HepG2 (cell line): Measurements from ENCODE around the gene PATL2. TPM values are rescaled to one million over a fixed set of nuclear protein-coding genes. Genes with fewer than 3 reads are reported as not detected.

ENCODE experiments used
- BHLHE40 ChIP-seq: IDR thresholded peaks from 2 replicates; pipeline ENCODE4 v1.6.1; 2011; ENCODE audit warnings: low read length, improper control_type of control experiment
- CSRNP2 ChIP-seq: sonication (generic); formaldehyde crosslinking; conservative IDR thresholded peaks from 2 replicates; pipeline ENCODE4 v1.8.0; 2022; ENCODE audit warnings: low read depth, missing genetic modification reagents
- E2F1 ChIP-seq: sonication (generic); formaldehyde crosslinking; IDR thresholded peaks from 2 replicates; pipeline ENCODE4 v1.5.0; 2020; ENCODE audit warnings: missing genetic modification reagents
- FOXA3 ChIP-seq: IDR thresholded peaks from 2 replicates; pipeline ENCODE4 v1.6.1; 2016; ENCODE audit warnings: missing genetic modification reagents, missing compliant biosample characterization
- KDM5B ChIP-seq: sonication (generic); formaldehyde crosslinking; IDR thresholded peaks from 2 replicates; pipeline ENCODE4 v1.4.0; 2020; ENCODE audit warnings: missing genetic modification reagents, mild to moderate bottlenecking, borderline replicate concordance
- KLF16 ChIP-seq, 2 experiments: sonication (generic) in 1 of 2; formaldehyde crosslinking in 1 of 2; IDR thresholded peaks; 2 replicates each; pipeline versions ENCODE4 v1.6.1 to v1.8.0; 2016 to 2023; ENCODE audit warnings: missing genetic modification reagents in 2 of 2, missing compliant biosample characterization in 1 of 2
- MTA3 ChIP-seq: sonication (generic); formaldehyde crosslinking; IDR thresholded peaks from 2 replicates; pipeline ENCODE4 v1.4.0; 2020; ENCODE audit warnings: missing genetic modification reagents
- PHF21A ChIP-seq: sonication (generic); formaldehyde crosslinking; IDR thresholded peaks from 2 replicates; pipeline ENCODE4 v1.5.0; 2020; ENCODE audit warnings: mild to moderate bottlenecking, missing genetic modification reagents
- RBM39 ChIP-seq: fragments of 200-400 bp; formaldehyde crosslinking; IDR thresholded peaks from one replicate; pipeline ENCODE4 v1.6.1; 2018; ENCODE audit warnings: antibody characterized with exemption, mild to moderate bottlenecking, low read depth, low read length; ENCODE audit not compliant: poor library complexity, severe bottlenecking
- RFX1 ChIP-seq: fragments of 450-650 bp; IDR thresholded peaks from 2 replicates; pipeline ENCODE4 v1.6.1; 2017
- ZKSCAN8 ChIP-seq: IDR thresholded peaks from 2 replicates; pipeline ENCODE4 v1.6.1; 2016; ENCODE audit warnings: borderline replicate concordance, missing genetic modification reagents, missing compliant biosample characterization
- ZNF451 ChIP-seq: sonication (generic); formaldehyde crosslinking; IDR thresholded peaks from 2 replicates; pipeline ENCODE4 v1.5.0; 2020; ENCODE audit warnings: mild to moderate bottlenecking, missing genetic modification reagents
- ZNF510 ChIP-seq: sonication (generic); formaldehyde crosslinking; IDR thresholded peaks from 2 replicates; pipeline ENCODE4 v1.4.0; 2020; ENCODE audit warnings: low read depth, mild to moderate bottlenecking, missing genetic modification reagents
- ZNF597 ChIP-seq: sonication (generic); formaldehyde crosslinking; IDR thresholded peaks from 2 replicates; pipeline ENCODE4 v1.5.0; 2020; ENCODE audit warnings: missing genetic modification reagents
- ZNF607 ChIP-seq: sonication (generic); formaldehyde crosslinking; IDR thresholded peaks from 2 replicates; pipeline ENCODE4 v1.5.1; 2020; ENCODE audit warnings: missing genetic modification reagents, mild to moderate bottlenecking, borderline replicate concordance
- ZNF710 ChIP-seq: sonication (generic); formaldehyde crosslinking; IDR thresholded peaks from 2 replicates; pipeline ENCODE4 v1.5.0; 2020; ENCODE audit warnings: mild to moderate bottlenecking, missing genetic modification reagents, borderline replicate concordance
- polyA plus RNA-seq, 8 experiments: library from polyadenylated mRNA; depleted of rRNA in 3 of 8; stranded (reverse) in 7 of 8; unstranded in 1 of 8; fragments of >200 nt; fragmentation: Illumina TruSeq in 4 of 8; extraction: Trizol in 4 of 8; gene quantifications; 2 replicates each; pipeline versions ENCODE4 v1.2.1 to v1.2.3, GENCODE V29; 2011 to 2016; ENCODE audit warnings: low read depth in 4 of 8, missing spikeins in 1 of 8, mixed read lengths in 1 of 8; ENCODE audit not compliant: insufficient read depth in 1 of 8
- total RNA-seq, 5 experiments: library from RNA; depleted of rRNA; stranded (reverse); fragments of >200 nt; fragmentation: Illumina TruSeq; extraction: Trizol; gene quantifications; 2 replicates each; pipeline ENCODE4 v1.2.3, GENCODE V29; 2016; ENCODE audit warnings: low read depth in 1 of 5
- TF ChIP-seq, protein P1 (sequence below): sonication (generic); formaldehyde crosslinking; IDR thresholded peaks from 2 replicates; pipeline ENCODE4 v1.4.0; 2020; ENCODE audit warnings: missing genetic modification reagents
- TF ChIP-seq, protein P2 (sequence below): sonication (generic); formaldehyde crosslinking; IDR thresholded peaks from 2 replicates; pipeline ENCODE4 v1.9.0; 2021; ENCODE audit warnings: missing genetic modification reagents, borderline replicate concordance

The PATL2 gene
- total and polyA plus RNA-seq, 2 of the 13 experiments (the other 11 are each of a cell fraction or from before 2014, with no cell fraction given): 0.15 to 0.53 TPM

- TF ChIP-seq ZNF710 (CRISPR knock-in tag): no peak
- TF ChIP-seq, protein P1, sequence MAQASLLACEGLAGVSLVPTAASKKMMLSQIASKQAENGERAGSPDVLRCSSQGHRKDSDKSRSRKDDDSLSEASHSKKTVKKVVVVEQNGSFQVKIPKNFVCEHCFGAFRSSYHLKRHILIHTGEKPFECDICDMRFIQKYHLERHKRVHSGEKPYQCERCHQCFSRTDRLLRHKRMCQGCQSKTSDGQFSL (CRISPR knock-in tag): 0 out of 2 replicates have a peak, but pooled peaks have one; percentile 5
- no peak; a peak in 1 of 4 replicates for TF ChIP-seq KLF16 (CRISPR knock-in tag; IDR thresholded peaks at IDR 0.05)
- no peak; the same call in 1 of the 2 replicates for TF ChIP-seq CSRNP2 (CRISPR knock-in tag)
- TF ChIP-seq PHF21A (CRISPR knock-in tag): no peak
- TF ChIP-seq ZNF607 (CRISPR knock-in tag): no peak
- TF ChIP-seq, protein P2, sequence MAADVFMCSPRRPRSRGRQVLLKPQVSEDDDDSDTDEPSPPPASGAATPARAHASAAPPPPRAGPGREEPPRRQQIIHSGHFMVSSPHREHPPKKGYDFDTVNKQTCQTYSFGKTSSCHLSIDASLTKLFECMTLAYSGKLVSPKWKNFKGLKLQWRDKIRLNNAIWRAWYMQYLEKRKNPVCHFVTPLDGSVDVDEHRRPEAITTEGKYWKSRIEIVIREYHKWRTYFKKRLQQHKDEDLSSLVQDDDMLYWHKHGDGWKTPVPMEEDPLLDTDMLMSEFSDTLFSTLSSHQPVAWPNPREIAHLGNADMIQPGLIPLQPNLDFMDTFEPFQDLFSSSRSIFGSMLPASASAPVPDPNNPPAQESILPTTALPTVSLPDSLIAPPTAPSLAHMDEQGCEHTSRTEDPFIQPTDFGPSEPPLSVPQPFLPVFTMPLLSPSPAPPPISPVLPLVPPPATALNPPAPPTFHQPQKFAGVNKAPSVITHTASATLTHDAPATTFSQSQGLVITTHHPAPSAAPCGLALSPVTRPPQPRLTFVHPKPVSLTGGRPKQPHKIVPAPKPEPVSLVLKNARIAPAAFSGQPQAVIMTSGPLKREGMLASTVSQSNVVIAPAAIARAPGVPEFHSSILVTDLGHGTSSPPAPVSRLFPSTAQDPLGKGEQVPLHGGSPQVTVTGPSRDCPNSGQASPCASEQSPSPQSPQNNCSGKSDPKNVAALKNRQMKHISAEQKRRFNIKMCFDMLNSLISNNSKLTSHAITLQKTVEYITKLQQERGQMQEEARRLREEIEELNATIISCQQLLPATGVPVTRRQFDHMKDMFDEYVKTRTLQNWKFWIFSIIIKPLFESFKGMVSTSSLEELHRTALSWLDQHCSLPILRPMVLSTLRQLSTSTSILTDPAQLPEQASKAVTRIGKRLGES (CRISPR knock-in tag): no peak
- no peak for TF ChIP-seq BHLHE40
- TF ChIP-seq MTA3 (CRISPR knock-in tag): no peak
- no peak for TF ChIP-seq ZNF597
- no peak for TF ChIP-seq ZNF451
- no peak for TF ChIP-seq ZNF510
- TF ChIP-seq KDM5B: no peak
- no peak for TF ChIP-seq E2F1
- TF ChIP-seq FOXA3 (CRISPR knock-in tag): no peak
- no peak for TF ChIP-seq ZKSCAN8
- no peak for TF ChIP-seq RFX1
- no peak for TF ChIP-seq RBM39
Observed at GRCh38 chr15:44662478-44663409, 48.4 kb downstream of the PATL2 start (continued).
